NCI-H146 treated with DMSO at 0.1 percent for 48 hours (cell line): ENCODE data around the gene NAP1L5.

Experiments used
- DNase-seq: peaks from one replicate; lab custom pipeline; 2025; ENCODE audit not compliant: unreplicated experiment; lab: John Stamatoyannopoulos, UW

Gene NAP1L5

DNA sequence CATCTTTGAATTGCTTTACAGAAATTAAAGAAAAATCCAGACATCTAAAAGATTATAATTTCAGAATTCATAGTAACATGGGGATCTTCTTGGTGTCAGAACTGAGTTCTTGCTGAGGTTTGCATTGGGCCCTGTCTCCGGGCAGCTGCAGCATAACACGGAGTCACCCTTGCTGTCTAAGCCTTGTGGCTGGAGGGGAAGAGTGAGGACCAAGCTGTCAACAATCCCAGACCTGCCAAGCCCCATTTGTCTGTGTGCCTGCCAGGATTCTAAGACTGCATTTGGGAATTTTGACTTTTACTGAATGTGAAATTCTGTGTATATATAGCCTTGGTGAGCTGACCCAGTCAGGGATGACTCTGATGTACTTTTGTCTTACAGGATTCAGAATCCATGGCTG lies 25.2 kb upstream of the NAP1L5 start:
- no peak for DNase-seq

GRCh38 chr4:88722276-88722780 lies 24.7 kb upstream of the NAP1L5 start:
- no peak for DNase-seq

DNA sequence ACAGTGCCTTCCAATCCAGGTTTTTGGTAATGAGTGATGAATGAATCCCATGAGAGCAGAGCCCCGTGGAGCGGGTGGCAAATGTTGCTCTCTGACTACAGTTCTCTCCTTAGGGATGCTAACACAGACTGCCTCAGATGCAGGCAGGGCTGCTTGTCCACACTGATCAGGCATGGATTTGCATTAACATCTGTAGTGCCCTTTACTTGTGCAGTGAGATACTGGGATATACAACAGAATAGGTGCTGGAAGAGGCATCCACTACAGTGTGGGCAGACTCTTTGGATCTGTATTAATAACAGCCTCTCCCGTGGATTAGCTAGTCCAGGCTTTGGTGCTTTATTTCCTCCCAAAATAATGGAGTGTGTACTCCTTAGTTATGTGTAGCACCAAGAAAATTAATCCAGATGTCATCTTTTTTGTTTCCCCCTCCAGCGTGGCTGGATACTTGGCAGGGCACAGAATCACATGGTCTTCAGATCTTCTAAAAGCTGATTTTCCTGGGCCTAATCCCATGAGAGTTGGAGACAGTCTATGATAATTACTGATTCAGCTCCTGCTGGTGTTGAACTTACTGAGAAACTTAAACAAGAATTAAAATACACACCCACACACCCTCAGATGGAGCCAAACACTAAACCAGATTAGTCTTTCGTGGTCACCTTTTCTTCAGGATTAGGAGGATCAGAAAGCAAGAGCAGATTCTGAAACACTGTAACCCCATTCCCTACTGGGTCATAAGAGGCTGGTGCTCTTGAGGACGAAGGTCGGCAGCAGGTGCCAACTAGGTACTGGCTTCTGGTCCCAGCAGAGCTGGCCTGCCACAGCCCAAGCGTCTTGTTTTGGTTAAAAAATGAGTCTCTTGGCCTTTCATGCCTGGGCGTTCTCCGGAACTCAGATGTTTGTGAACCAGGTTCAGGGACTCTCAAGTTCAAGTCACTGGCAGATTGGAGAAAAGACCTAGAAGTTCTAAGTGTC lies 23.1 kb upstream of the NAP1L5 start:
- DNase-seq = no peak

- DNase-seq = no peak
Measured at GRCh38 chr4:88719381-88719780, 21.8 kb upstream of the NAP1L5 start.

GRCh38 chr4:88718098-88718497 lies 20.5 kb upstream of the NAP1L5 start:
- no peak for DNase-seq

DNA sequence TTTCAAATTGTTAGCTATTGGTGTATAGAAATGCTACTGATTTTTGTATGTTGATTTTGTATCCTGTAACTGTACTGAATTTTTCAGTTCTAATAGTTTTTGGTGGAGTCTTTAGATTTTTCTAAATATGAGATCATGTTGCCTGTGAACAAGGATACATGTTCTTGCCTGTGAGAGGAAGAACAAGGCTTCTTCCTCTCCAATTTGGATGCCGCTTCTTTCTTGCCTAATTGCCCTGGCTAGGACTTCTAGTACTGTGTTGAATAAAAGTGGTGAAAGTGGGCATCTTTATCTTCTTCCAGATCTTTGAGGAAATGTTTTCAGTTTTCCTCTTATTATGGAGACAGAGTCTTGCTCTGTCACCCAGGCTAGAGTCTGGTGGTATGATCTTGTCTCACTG lies 16.2 kb upstream of the NAP1L5 start:
- no peak for DNase-seq

- no peak for DNase-seq
Measured at GRCh38 chr4:88709989-88710388, 12.4 kb upstream of the NAP1L5 start.

GRCh38 chr4:88706574-88706973 lies 8.9 kb upstream of the NAP1L5 start:
- DNase-seq = peak; percentile 1

DNA sequence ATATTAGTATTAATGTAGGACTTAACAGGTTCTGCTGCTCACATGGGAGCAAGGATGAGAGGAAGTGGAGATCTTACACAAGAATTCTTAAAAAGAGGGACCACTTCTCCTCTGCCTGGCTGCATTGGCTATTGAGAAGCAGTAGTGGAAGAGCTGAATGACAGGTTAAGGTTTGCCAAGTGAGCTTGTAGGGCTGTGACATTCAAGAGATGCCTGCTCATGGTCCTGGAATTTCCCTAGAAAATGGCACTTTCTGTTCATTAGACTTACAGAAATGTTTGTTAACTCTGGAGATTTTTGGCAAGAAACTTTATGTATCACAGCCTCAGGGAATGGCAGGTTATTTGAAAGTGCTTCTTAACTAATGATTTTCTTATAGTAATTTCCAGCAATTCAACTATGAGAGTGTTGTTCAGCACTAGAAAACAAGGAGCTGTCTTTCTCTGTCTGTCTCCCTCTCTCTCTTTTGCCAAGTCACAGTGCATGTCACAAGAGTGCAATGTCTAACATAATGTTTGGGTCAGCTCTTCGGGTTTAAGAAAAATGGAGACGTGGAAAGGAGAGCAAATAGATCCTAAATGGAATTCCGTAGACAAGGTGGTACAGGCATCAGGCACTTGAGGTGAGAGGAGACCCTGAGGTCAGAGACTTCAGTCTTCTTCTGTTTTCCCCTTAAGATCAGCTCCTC lies 8.3 kb upstream of the NAP1L5 start:
- no peak for DNase-seq

GRCh38 chr4:88705223-88705622 lies 7.6 kb upstream of the NAP1L5 start:
- no peak for DNase-seq

GRCh38 chr4:88702782-88703181 lies 5.2 kb upstream of the NAP1L5 start:
- no peak for DNase-seq

DNA sequence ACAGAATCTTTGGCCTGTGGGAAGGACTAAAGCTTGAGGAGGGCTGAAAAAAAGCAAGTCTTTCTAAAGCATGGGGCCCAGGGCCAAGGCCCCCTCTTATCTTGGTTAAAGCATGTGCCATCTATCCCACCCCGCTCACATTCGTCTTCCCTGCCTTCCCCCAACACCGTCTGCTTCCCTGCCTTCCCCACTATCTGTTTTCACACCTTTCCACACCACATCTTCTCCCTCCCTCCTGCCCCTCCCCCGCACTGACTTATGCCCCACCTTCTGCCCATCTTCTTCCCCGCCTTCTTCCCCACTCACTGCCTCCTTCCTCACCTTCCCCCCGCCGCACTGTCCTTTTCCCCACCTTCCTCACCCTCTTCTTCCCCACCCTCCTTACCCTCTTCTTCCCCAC lies 890 bp upstream of the NAP1L5 start:
- no peak for DNase-seq

DNA sequence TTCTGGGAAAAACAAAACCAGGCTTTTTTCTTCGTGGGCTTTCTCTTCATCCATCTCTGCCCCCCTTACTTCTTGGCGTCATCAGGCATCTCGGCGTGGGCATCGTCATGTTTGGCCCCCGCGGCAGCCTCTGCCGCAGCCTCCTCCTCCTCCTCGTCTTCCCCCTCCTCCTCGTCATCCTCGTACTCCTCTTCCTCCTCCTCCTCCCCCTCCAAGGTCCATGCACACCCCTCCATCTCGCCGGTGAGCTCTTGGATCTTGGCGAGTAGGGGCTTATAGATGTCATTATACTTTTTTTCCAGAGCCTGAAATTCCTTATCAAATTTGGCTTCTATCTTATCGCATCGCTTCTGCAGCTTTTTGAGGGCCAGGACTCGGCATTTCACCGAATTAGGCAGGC lies 488 bp downstream of the NAP1L5 start:
- no peak for DNase-seq

GRCh38 chr4:88696630-88697029 lies 999 bp downstream of the NAP1L5 start:
- DNase-seq = no peak

DNA sequence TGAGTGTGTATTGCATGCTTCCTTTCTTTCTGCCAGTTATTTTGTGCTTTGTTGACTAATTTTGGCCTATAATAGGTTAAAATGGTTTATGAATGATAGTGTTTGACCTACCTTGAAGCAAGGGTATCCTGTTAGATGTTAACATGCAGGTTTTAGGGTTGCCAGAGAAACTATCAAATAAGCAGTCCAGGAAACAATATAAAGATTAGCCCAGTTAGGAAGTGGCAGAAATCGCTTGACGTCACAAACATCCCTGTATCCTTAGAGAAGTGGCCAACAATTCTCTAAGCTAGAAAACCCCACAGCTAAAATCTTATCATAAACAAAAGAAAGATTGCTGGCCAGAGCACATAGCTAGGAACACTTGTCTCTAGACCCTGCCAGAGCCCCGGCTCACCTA lies 3.8 kb downstream of the NAP1L5 start:
- DNase-seq = no peak

DNA sequence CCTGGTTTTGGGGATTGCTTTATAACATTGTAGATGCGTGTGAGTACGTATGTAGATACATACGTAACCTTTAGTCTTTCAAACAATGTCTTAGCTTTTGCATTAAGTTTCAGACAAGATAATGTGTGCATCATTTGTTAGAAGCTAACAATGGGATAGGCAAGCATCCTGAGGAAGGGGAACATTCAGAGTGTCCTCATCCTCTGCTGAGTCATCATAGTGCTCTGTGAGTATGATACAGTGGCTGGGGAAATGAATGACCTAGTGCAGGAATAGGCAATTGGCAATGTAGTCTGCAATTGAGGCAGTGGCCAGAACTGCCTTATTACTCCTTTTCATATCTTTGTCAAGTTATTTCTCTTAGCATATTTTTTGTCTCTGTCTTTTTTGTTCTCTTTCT lies 7.3 kb downstream of the NAP1L5 start:
- DNase-seq = no peak

- no peak for DNase-seq
Measured at GRCh38 chr4:88681209-88681608, 16.4 kb downstream of the NAP1L5 start.

DNA sequence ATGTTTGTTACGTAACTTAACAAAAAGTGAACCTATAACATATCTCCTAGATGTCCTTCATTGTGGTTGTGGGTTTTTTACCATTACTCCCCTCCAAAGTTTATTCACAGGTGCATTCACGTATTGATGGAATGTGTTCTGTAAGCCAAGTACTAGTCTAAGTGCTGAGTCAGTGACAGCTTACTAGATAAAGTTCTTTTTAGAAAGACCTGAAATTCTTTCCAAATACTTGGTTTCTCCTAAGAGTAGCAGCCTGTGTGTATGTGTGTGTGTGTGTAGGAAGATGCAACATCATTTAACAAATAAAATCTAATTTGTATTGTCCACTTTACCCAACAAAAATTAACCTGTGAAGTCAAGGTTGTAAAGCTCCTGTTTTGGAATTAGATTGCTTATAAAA lies 22.1 kb downstream of the NAP1L5 start:
- DNase-seq = no peak

GRCh38 chr4:88674979-88675378 lies 22.6 kb downstream of the NAP1L5 start:
- no peak for DNase-seq

DNA sequence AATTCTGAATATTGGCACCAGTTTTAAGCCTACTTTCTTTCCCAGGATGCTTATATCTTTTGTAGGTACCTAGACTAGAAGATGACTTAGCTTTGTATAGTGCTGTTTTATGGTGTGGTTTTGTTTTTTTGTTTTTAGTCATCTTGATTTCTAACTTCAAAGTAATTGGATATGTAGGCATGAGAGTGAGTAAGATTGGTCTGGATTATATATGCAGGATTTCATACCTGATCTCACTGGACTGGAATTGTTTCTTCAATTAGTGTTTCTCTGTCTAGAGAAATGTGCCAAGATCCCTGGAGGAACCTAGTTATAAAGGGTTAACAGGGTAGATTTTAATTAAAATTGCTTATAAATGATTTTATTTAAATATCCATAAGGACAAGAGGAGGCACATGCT lies 23.1 kb downstream of the NAP1L5 start:
- DNase-seq = no peak

GRCh38 chr4:88673886-88674285 lies 23.7 kb downstream of the NAP1L5 start:
- no peak for DNase-seq

- DNase-seq = no peak
Measured at GRCh38 chr4:88672987-88673386, 24.6 kb downstream of the NAP1L5 start.
